Astrocyte of the spinal cord (primary cell): ENCODE results near the gene SMC4.

Experiments used
- DNase-seq: peaks from one replicate; pipeline ENCODE4 v3.0.0; 2011; ENCODE audit warnings: low read depth, low spot score
- H3K4me3 ChIP-seq: 2 replicates; pipeline ENCODE4 v1.5.1; 2011; ENCODE audit warnings: low read depth, mild to moderate bottlenecking, low read length, moderate library complexity
- in situ Hi-C: cut with HindIII; loops from 2 replicates; pipeline ENCODE4 v1.10.0; 2017; ENCODE audit warnings: low sequenced_read_pairs
- TF ChIP-seq, protein P1 (sequence below): IDR thresholded peaks from 2 replicates; pipeline ENCODE4 v1.5.1; 2012; ENCODE audit warnings: low read depth, mild to moderate bottlenecking, low read length, inconsistent platforms

The SMC4 gene

DNA sequence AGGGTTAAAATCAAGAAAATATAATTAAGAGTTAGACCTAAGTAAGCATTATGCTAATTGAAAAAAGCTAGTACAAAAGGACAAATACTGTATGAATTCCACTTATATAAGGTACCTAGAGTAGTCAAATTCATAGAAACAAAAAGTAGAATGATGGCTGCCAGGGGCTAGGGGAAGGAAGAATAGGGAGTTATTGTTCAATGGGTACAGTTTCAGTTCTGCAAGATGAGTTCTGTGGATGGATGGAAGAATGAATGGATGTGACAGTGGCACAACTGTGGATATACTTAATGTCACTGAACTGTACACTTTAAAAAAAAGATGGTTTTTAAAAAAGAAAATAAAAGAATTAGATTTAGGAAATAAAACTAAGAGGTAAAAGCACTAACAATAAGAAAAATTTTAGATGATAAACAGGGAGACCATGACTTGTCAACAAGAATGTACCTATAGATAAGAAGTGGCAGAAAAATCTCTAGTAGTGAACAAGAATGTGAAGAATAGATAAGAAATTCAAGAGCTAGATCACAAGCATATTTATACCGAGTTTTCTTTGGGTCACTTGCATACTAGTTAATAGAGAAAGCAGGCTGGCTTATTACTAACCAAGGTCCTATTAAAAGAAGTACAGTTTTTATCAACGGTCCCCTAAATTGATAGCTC is 6.0 kb upstream of the SMC4 start:
- H3K4me3 ChIP-seq: no peak overlapping the region
- in situ Hi-C loops: no loop called here
- TF ChIP-seq, protein P1, sequence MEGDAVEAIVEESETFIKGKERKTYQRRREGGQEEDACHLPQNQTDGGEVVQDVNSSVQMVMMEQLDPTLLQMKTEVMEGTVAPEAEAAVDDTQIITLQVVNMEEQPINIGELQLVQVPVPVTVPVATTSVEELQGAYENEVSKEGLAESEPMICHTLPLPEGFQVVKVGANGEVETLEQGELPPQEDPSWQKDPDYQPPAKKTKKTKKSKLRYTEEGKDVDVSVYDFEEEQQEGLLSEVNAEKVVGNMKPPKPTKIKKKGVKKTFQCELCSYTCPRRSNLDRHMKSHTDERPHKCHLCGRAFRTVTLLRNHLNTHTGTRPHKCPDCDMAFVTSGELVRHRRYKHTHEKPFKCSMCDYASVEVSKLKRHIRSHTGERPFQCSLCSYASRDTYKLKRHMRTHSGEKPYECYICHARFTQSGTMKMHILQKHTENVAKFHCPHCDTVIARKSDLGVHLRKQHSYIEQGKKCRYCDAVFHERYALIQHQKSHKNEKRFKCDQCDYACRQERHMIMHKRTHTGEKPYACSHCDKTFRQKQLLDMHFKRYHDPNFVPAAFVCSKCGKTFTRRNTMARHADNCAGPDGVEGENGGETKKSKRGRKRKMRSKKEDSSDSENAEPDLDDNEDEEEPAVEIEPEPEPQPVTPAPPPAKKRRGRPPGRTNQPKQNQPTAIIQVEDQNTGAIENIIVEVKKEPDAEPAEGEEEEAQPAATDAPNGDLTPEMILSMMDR: no peak
- no peak for DNase-seq

DNA sequence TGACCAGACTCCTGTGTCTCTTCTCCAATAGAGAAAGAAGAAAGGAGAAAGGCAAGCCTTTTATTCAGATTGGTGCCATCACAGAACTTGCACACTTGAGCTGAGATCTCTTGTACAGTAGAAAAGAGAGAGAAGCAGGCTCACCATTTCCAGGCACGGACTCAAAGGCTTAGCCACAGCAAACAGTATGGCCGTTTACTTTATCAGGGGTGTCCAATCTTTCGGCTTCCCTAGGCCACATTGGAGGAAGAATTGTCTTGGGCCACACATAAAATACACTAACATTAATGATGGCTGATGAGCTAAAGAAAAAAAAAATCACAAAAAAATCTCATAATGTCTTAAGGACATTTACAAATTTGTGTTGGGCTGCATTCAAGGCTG is 5.4 kb upstream of the SMC4 start:
- TF ChIP-seq, protein P1: no peak
- in situ Hi-C loops: no loop called here
- no peak overlapping the region for H3K4me3 ChIP-seq
- no peak for DNase-seq

DNA sequence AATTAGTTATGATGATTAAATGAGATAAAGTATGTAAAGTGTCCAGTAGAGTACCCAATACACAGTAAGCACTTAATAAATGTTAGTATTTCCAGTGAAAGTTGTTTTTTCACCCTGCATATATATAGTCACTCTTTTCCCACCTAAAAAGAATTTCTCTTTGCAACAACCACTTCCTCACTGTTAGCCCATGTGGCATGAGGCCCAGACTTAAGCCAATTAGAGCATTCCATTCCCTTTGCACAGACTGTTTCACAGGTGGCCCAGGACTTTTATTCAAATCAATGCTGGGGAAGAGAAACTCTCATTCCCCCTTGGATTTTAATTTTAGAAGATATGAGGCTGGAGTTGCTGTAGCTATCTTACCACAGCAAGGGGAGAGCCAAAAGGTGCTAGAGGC is 4.2 kb upstream of the SMC4 start:
- in situ Hi-C loops: no loop called here
- no peak overlapping the region for H3K4me3 ChIP-seq
- TF ChIP-seq, protein P1: no peak
- DNase-seq: peak; percentile 80

DNA sequence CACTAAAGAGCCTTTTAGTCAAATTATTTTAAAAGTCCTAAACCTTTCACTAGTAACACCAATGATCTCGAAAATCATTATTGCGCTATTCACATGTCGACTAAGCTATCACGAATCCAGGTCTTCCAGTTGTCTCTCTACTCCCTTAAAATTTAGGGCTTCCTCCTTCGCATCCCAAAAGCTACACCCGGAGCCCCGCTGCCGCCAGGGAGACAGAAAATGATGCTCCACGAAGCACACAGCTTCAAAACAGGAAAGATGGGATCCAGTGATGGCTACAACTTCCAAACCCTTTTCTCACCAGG is 678 bp upstream of the SMC4 start:
- TF ChIP-seq, protein P1: no peak
- in situ Hi-C loops: no loop called here
- peak overlapping the region; percentile 99 for H3K4me3 ChIP-seq
- DNase-seq: no peak

DNA sequence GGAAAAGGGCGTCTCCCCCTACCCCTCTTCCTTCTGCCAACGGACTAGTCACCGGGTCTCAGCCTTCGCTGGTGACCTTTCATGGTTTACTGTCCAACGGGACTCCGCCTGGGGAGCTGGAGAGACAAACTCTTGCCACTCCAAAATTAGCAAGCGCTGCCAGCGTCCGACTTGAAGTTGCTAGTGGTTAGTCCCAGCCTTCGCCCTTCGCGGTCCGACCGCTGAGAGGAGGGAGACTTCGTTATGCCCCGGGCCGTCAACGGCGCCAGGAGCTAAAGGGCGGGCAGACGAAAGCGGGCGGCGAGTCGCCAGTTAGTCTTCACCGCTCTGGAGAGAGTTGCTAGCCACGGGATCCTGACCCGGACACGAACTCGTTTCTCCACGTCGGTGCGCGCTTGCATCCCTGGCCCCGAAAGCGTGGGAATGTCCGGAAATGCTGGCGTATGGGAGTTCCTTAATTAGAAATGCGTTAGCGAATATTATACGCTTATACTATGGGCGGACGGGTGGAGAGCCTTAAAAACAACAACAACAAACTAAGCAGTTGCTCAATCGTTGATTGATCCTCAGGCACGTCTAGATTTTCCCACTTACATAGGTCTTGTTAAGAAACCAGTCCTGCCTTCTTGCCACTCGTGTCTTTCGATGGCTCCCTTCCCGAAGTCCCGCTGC is 716 bp downstream of the SMC4 start:
- H3K4me3 ChIP-seq: peak overlapping the region; percentile 99
- TF ChIP-seq, protein P1: no peak
- DNase-seq: peak; percentile 58
- in situ Hi-C loops: no loop called here

DNA sequence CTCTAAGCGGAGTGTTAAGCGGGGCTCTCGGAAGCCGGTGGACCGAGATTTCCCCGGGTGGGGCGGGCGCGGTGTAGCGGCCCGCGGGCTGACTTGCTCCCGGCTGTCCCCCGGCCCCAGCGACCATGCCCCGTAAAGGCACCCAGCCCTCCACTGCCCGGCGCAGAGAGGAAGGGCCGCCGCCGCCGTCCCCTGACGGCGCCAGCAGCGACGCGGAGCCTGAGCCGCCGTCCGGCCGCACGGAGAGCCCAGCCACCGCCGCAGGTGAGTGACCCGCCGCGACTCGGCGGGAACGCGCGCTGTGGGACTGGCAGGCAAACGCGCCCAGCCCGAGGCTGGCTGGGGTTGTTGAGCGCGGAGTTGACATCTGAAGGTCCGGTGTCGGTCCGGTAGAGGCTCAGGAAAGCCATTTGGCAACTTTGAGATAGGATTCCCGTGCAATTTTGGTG is 1.3 kb downstream of the SMC4 start:
- in situ Hi-C loops: no loop called here
- H3K4me3 ChIP-seq: peak overlapping the region; percentile 99
- TF ChIP-seq, protein P1: no peak
- no peak for DNase-seq
